NCI-H1092 treated with DMSO at 0.1 percent for 48 hours (cell line): Measurements from ENCODE around the gene IL1RL2.

ENCODE experiments used
- DNase-seq: peaks from one replicate; lab custom pipeline; 2025; lab: John Stamatoyannopoulos, UW

IL1RL2 gene

GRCh38 chr2:102186791-102187495 is at the start of gene IL1RL2:
IL1RL2 (plus strand) TSS chr2:102187023; CDS start chr2:102187868, 845 bp downstream.
- no peak for DNase-seq

GRCh38 chr2:102137138-102137537 is 49.7 kb upstream of the IL1RL2 start:
- no peak for DNase-seq

- DNase-seq: no peak
Observed at GRCh38 chr2:102138331-102138730, 48.5 kb upstream of the IL1RL2 start.

- DNase-seq: no peak
Observed at GRCh38 chr2:102139851-102140250, 47.0 kb upstream of the IL1RL2 start.

- no peak for DNase-seq
Observed at GRCh38 chr2:102140377-102140776, 46.4 kb upstream of the IL1RL2 start.

GRCh38 chr2:102141011-102141943 is 45.5 kb upstream of the IL1RL2 start:
- no peak for DNase-seq

- DNase-seq: no peak
Observed at GRCh38 chr2:102141970-102142828, 44.6 kb upstream of the IL1RL2 start, which contains the start of gene IL1R1. IL1R1 (plus strand) TSS chr2:102142746; CDS start chr2:102157725, 14,979 bp downstream.

GRCh38 chr2:102142829-102143449 is 43.9 kb upstream of the IL1RL2 start:
- no peak for DNase-seq

GRCh38 chr2:102143450-102143985 is 43.3 kb upstream of the IL1RL2 start:
- DNase-seq: no peak

GRCh38 chr2:102144128-102144527 is 42.7 kb upstream of the IL1RL2 start:
- no peak for DNase-seq

- DNase-seq: no peak
Observed at GRCh38 chr2:102145107-102145506, 41.7 kb upstream of the IL1RL2 start.

GRCh38 chr2:102145934-102146333 is 40.9 kb upstream of the IL1RL2 start:
- no peak for DNase-seq

- DNase-seq: no peak
Observed at GRCh38 chr2:102147935-102148334, 38.9 kb upstream of the IL1RL2 start.

GRCh38 chr2:102149243-102149642 is 37.6 kb upstream of the IL1RL2 start:
- DNase-seq: no peak

GRCh38 chr2:102149644-102150455 is 37.0 kb upstream of the IL1RL2 start:
- DNase-seq: no peak

GRCh38 chr2:102154364-102154763 is 32.5 kb upstream of the IL1RL2 start:
- DNase-seq: no peak

GRCh38 chr2:102154946-102155702 is 31.7 kb upstream of the IL1RL2 start:
- no peak for DNase-seq

- DNase-seq: no peak
Observed at GRCh38 chr2:102155703-102156515, 30.9 kb upstream of the IL1RL2 start.
